ENCODE data around the gene MAGI1.
"Not testable (repeated sequence)": the region's sequence is repeated elsewhere in the genome, so short reads cannot be mapped to it uniquely, and the experiment has no call there.

Gene MAGI1

DNA sequence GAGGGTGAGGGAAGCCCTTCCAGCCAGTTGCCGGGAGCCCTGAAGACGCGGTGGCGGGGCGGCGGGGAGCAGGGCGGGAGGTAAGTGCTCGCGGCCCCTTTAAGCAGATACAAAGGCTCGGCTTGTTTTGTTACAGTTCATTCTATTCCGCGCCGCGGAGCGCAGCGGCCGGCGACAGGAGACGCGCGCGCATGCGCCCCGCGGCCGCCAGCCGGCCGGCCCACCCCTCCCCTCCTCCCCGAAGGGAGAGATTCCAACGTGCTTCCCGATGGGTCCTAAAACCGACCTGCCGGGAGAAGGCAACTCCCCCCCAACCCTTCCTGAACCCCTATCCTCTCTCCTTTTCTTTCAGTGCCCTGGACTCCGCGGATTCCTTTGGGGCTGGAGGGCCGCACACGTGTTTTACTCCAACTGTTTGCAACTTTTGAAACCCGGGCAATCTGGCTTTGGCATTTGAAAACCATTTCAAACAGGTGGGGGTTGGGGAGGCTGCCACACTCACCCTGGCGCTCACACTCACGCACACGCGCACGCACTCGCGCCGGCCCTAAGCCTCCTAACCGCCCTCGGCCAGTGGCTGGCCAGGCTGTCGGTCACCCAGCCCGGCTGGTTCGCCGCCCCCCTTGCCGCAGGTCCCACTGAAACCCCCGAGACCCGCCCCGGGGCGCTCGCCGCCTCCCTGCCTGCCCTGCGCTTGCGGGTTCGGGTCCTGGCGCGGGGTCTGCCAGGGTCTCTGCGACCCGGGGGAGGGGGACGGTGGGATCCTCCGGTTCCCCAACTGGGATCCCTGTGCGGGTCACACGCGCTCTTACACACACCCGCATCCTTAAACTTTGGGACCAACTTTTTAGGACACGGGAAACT is at the start of gene MAGI1:
TSS of gene MAGI1 (minus strand) at position 193 of the 864 bp plus-strand sequence. CDS start 610 bp downstream, outside the sequence.
- peak; percentile 95 for DNase-seq (ENCODE audit: low spot score)

GRCh38 chr3:66083784-66084213 is 45.1 kb upstream of the MAGI1 start:
- no peak for DNase-seq (ENCODE audit: low spot score)

DNA sequence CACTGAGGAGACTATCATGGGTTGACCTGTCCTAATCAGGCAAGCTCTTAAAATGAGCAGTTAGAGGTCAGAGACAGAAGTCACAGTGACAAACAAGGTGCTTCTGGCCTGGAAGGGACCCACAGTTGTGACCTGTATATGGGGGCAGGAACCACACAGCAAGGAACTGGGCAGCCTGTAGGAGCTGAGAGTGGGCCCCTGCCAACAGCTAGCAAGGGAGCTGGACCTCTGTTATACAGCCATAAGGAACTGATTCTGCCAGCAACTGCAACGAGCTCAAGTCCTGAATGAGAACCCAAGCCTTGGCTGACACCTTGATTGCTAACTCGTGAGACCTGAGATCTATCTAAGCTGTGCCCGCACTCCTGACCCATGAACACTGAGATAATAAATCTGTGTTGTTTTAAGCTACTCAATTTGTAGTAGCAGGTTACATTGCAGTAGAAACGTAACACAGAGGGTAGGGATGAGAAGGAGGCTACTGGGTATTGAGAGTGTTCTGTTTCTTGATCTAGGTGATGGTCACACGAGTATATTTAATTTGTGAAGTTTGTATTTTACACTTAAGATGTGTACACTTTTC is 44.5 kb upstream of the MAGI1 start:
- peak; percentile 13 for DNase-seq (ENCODE audit: low spot score)

DNA sequence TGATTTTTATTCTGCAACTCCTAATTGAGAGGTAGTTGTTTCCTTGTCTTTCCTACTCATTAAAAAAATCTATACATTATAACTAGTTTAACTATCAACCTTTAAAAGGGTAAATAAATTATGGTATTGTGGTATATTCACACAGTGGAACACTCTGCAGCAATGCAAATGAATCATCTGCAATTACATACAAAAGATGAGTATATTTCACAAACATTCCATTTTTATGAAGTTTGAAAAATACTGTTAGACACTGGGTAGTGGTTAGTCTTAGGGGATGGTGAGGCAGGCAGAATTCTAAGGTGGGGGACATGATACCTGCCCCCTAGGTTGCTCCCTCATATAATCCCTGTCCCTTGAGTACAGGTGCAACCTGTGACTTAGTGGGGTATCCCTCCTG is 44.0 kb upstream of the MAGI1 start:
- no peak for DNase-seq (ENCODE audit: low spot score)

- DNase-seq (ENCODE audit: low spot score): no peak
These were observed 41.4 kb upstream of the MAGI1 start for GRCh38 chr3:66080167-66080566.

DNA sequence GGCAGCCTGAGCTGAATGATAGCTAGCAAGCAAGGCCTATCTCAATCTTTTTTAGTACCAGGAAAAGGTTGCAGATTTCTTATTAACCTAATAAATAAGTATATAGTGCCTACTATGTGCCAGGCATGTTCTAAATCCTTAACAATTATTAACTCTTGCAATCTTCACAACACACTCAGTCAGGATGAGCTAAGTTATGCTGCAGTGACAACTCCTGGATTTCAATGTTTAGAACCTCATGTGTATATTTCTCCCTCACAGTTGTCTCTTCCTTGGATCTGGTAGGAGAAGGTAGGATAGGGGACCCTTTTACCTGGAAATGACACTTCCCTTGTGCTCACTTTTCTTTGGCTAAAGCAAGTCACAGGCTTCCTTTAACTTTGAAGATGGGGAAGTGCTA is 39.3 kb upstream of the MAGI1 start:
- DNase-seq (ENCODE audit: low spot score): no peak

DNA sequence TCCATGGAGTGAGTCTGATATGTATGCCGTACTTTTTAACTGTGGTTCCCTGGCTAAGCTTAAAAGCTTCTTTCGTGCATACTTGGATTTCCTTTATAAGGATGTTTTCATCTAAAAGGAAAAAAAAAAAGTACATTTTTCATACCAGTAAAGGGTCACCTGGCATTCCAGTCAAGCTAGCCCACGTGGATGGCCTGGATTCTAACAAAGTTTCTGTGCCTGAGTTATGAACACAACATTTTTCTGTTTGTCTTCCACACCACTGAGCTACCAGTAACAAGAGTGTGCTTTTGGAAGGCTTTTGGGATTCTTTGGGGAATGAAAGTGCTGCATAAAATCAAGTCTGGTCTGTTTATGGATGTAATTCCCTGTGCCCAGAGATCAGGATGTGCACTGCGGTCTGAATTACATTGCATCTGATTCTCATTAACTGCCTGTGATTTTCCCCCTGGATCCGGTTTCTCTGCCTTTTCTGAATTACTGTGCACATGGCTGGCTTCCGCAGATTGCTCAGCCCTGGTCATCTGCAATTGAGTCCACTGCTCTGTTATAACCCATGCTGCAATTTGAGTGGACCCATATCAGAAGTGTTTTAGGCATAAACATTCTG is 38.2 kb upstream of the MAGI1 start:
- DNase-seq (ENCODE audit: low spot score): no peak

DNA sequence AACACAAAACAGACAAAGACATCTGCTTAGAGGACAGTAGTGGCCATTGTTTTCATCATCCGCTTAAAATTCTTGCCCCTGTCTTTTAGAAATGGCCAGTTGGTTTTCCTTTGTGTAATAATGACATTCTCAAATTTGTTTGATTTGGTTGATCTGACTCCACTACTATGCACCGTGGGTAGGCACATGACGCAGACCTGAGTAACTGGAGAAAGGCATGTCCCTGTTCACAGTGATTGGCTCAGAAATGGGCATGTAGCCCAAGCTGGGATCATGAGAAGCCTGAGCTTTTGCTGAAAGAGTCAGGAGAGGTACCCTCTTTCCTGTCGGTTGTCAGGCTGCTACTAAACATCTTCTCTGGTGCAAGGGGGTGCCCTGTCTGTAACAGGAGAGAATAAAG is 36.6 kb upstream of the MAGI1 start:
- DNase-seq (ENCODE audit: low spot score): no peak

GRCh38 chr3:66073464-66074141 is 34.9 kb upstream of the MAGI1 start:
- DNase-seq (ENCODE audit: low spot score): no peak

DNA sequence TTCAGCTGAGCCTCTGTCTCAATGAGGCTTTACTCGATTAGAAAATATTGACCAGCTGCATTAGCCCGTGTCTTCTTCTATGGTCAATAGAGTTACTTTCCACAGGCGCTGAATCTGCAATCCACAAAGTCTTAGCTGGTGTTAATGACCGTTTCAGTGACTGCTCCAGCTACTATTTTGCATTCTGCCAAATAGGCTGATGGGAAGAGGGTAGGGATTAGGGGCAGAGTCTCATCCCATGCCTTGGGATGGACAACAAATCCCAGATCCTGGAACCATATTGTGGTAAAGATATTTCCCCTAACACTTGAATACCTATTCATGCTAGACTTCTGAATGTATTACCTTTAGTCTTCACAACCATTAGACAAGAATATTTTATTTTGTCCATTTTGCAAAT is 29.5 kb upstream of the MAGI1 start:
- no peak for DNase-seq (ENCODE audit: low spot score)

- no peak for DNase-seq (ENCODE audit: low spot score)
These were observed 28.4 kb upstream of the MAGI1 start for GRCh38 chr3:66066963-66067617.

DNA sequence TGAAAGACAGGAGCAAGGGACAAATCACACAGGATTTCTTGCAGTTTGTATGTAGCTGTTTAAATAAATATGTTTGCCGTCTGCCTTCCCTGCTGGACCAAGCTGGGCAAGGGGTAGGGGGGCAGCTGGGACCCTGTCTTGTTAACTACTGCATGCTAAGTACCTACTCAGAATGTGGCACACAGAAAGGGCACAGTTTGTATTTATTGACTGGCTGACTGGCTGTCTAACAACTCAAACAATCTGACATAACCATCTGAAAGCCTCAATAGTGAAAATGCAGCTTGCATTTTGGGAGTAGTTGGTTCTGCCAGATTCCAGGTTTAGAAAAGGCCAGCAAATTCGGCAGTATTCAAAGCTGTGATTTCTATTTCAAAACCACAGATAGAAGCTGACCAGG is 16.6 kb upstream of the MAGI1 start:
- DNase-seq (ENCODE audit: low spot score): no peak

DNA sequence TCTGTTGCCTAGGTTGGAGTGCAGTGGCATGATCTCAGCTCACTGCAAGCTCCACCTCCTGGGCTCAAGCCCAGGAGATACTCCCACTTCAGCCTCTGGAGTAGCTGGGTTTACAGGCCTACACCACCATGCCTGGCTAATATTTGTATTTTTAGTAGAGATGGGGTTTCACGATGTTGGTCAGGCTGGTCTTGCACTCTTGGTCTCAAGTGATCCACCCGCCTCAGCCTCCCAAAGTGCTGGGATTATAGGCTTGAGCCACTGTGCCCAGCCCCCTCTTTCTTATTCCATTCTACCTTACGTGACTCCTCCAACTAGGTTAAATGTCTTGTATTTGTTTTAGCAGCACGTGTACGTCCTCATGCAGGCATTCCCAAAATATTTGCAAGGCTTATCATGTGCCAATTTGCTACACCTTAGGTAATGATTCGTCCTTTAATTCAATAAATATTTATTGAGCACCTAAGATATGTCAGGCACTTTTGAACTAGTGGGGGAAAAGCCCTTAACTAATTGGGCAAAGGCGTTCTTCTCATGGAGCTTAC is 14.9 kb upstream of the MAGI1 start:
- DNase-seq (ENCODE audit: low spot score): no peak

DNA sequence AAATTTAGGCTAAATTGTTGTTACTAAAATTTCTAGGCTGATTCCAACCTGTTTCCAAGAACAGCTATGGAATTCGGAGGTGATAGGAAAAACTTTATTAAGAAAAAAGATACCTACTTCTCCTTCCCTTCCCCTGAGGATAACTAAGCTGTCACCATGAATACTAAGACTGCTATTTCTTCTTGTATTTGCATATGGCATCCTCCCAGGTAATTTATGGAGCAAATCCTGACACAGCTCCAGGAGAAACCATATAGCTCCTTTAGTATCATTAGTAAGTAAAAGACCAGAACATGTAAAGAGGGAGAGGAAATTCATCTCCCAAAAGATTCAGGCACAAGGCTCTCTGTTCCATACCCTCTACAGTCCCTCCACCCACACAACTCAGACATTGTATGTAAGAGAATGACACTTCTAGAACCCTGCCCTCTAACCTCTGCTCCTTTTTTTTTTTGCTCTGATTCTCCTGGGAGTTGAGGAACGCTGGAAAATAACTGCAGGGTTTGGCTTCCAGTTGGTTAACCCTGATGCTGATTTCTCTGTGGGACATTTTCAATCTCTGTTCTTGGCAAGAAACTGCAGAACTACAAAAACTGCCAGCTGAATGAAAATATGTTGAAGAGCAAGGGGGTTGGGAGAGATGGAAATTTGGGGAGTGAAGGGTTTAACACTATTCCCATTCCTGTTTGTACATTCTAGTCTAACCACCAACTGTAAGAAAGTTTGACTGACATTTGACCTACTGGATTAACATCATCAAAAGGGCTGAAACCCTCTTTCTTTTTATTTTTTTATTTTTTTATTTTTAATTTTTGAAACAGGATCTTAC is 14.2 kb upstream of the MAGI1 start:
- peak; percentile 29 for DNase-seq (ENCODE audit: low spot score)

GRCh38 chr3:66050821-66051220 is 12.1 kb upstream of the MAGI1 start:
- DNase-seq (ENCODE audit: low spot score): no peak

GRCh38 chr3:66048051-66048395 is 9.3 kb upstream of the MAGI1 start:
- no peak for DNase-seq (ENCODE audit: low spot score)

DNA sequence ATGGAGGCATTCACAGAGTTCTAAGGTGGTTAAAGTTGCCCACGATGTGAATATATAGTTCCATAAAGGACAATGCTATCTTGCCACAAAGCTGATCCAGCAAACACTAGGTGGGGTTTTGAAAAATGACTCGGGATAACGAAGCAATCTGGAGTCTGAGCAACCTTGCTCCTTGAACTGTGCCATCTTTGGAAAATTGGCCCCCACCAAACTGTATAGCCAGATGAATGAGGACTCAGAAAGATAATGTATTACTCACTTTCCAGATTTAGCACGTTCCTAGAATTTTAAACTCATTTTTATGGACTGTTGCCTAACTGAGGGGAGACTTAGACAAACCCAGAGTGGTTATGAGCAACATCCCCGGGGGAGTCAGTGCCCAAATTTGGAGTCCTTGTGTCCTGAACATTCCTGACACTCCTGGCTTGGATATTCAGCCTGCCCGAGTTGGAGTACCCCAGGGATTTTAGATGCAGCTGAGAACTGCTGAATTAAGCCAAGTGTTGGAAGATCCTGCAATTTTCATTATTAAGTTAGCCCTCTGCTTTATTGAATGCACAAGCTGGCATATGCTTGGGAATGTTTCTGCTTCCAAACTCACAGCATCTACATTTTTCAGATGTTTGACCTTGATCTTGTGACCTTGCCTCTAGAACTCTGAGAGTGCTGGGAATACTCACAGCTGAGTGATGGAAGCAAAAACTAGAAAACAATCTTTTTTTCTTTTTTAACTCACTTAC is 8.8 kb upstream of the MAGI1 start:
- no peak for DNase-seq (ENCODE audit: low spot score)

GRCh38 chr3:66046321-66046720 is 7.6 kb upstream of the MAGI1 start:
- DNase-seq (ENCODE audit: low spot score): not testable (repeated sequence)

- no peak for DNase-seq (ENCODE audit: low spot score)
These were observed 3.1 kb upstream of the MAGI1 start for GRCh38 chr3:66041828-66042227.

DNA sequence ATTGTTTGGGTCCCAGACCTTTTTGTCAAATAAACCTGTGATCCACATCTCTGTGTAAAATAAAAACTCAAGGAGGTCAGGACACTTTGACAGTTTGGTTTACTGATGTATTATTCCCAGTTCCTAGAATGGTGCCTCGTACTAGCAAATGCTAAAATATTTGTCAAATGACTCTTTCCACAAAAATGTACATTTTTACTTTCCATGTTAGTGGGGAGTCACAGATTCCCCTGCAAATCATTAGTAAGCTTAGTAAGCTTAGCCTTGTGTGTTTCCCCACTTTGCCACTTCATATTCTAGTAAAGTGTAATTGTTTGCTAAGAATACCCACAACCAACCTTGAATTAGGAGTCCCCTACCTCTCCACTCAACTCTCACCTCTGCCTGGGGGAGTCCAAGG is 2.4 kb upstream of the MAGI1 start:
- no peak for DNase-seq (ENCODE audit: low spot score)

- no peak for DNase-seq (ENCODE audit: low spot score)
These were observed 821 bp upstream of the MAGI1 start for GRCh38 chr3:66039590-66039887.

Data from cerebellar cortex (tissue), 1 donor.